SJCRH30 (cell line): Measurements from ENCODE around the gene FER1L5. TPM values are rescaled to one million over a fixed set of nuclear protein-coding genes. Genes with fewer than 3 reads are reported as not detected.

ENCODE experiments used
- DNase-seq, 2 experiments: peaks; one replicate each; pipeline ENCODE4 v3.0.0-alpha.2; 2015 to 2020
- H3K27ac ChIP-seq: fragments of 250-450 bp; sonication (Bioruptor Pico); 2 replicates; pipeline ENCODE4 v1.5.1; 2020; ENCODE audit warnings: mild to moderate bottlenecking, moderate library complexity
- H3K27me3 ChIP-seq: fragments of 250-450 bp; sonication (Bioruptor Pico); 2 replicates; pipeline ENCODE4 v1.5.1; 2020; ENCODE audit warnings: mild to moderate bottlenecking, moderate library complexity
- H3K36me3 ChIP-seq: fragments of 250-450 bp; sonication (Bioruptor Pico); 2 replicates; pipeline ENCODE4 v1.5.1; 2020; ENCODE audit warnings: mild to moderate bottlenecking, moderate library complexity
- H3K4me1 ChIP-seq: fragments of 250-450 bp; sonication (Bioruptor Pico); 2 replicates; pipeline ENCODE4 v1.5.1; 2020; ENCODE audit warnings: mild to moderate bottlenecking, moderate library complexity
- H3K4me3 ChIP-seq: fragments of 250-450 bp; sonication (Bioruptor Pico); 2 replicates; pipeline ENCODE4 v1.5.1; 2020; ENCODE audit warnings: mild to moderate bottlenecking, moderate library complexity
- H3K9me3 ChIP-seq: fragments of 250-450 bp; sonication (Bioruptor Pico); replicated peaks from 2 replicates; pipeline ENCODE4 v1.5.1; 2020; ENCODE audit warnings: mild to moderate bottlenecking, moderate library complexity
- total RNA-seq: library from RNA; depleted of rRNA; stranded (reverse); fragments of >200 nt; shearing (Covaris generic); gene quantifications from 2 replicates; pipeline ENCODE4 v1.2.3, GENCODE V29; 2014

FER1L5 gene
- total RNA-seq, 1 experiment from 2014 or later = 0.04 TPM

GRCh38 chr2:96622544-96622943 is 20.0 kb upstream of the FER1L5 start:
- Histone ChIP-seq H3K9me3 (no peaks in the 10 kb centered on the region), H3K27ac (no peak overlapping the region), H3K4me1 (peaks cover 18% of the 10 kb centered on the region), H3K36me3 (peaks cover 25% of the 10 kb centered on the region), H3K4me3 (no peak overlapping the region), H3K27me3 (no peaks in the 10 kb centered on the region)
- no peak for DNase-seq

GRCh38 chr2:96623116-96623515 is 19.4 kb upstream of the FER1L5 start:
- Histone ChIP-seq H3K9me3 (no peaks in the 10 kb centered on the region), H3K4me1 (peaks cover 18% of the 10 kb centered on the region), H3K4me3 (no peak overlapping the region), H3K27ac (no peak overlapping the region), H3K36me3 (peaks cover 30% of the 10 kb centered on the region), H3K27me3 (no peaks in the 10 kb centered on the region)
- DNase-seq = no peak

GRCh38 chr2:96625571-96626552 is 16.7 kb upstream of the FER1L5 start:
- Histone ChIP-seq H3K4me3 (no peak overlapping the region), H3K27me3 (no peaks in the 10 kb centered on the region), H3K4me1 (peaks cover 18% of the 10 kb centered on the region), H3K36me3 (peaks cover 38% of the 10 kb centered on the region), H3K27ac (no peak overlapping the region; the same call in 1 of the 2 replicates), H3K9me3 (no peaks in the 10 kb centered on the region)
- no peak for DNase-seq

- no peak for DNase-seq
- peaks cover 45% of the 10 kb centered on the region for H3K36me3 ChIP-seq
- H3K27me3 ChIP-seq = no peaks in the 10 kb centered on the region
- no peak overlapping the region for H3K4me3 ChIP-seq
- no peak overlapping the region for H3K27ac ChIP-seq
- no peaks in the 10 kb centered on the region for H3K9me3 ChIP-seq
- H3K4me1 ChIP-seq = peaks cover 18% of the 10 kb centered on the region
Measured at GRCh38 chr2:96626553-96626942, 16.0 kb upstream of the FER1L5 start.

GRCh38 chr2:96631804-96632435 is 10.6 kb upstream of the FER1L5 start:
- peaks cover 55% of the 10 kb centered on the region for H3K36me3 ChIP-seq
- no peaks in the 10 kb centered on the region for H3K9me3 ChIP-seq
- H3K27ac ChIP-seq = no peak overlapping the region
- H3K27me3 ChIP-seq = no peaks in the 10 kb centered on the region
- no peak overlapping the region for H3K4me3 ChIP-seq
- H3K4me1 ChIP-seq = peaks cover 9% of the 10 kb centered on the region
- no peak for DNase-seq

- Histone ChIP-seq H3K4me3 (no peak overlapping the region), H3K27me3 (no peaks in the 10 kb centered on the region), H3K27ac (no peak overlapping the region), H3K9me3 (no peaks in the 10 kb centered on the region), H3K36me3 (peaks cover 46% of the 10 kb centered on the region), H3K4me1 (peaks cover 11% of the 10 kb centered on the region)
- no peak for DNase-seq
Measured at GRCh38 chr2:96633641-96634040, 8.9 kb upstream of the FER1L5 start.

- H3K9me3 ChIP-seq = no peaks in the 10 kb centered on the region
- peaks cover 16% of the 10 kb centered on the region for H3K36me3 ChIP-seq
- no peak overlapping the region for H3K27ac ChIP-seq
- DNase-seq = no peak
- no peaks in the 10 kb centered on the region for H3K27me3 ChIP-seq
- H3K4me3 ChIP-seq = peak overlapping the region; percentile 80
- peaks cover 11% of the 10 kb centered on the region for H3K4me1 ChIP-seq
Measured at GRCh38 chr2:96636551-96637171, 5.9 kb upstream of the FER1L5 start.

- peak overlapping the region; percentile 70 for H3K27ac ChIP-seq
- H3K36me3 ChIP-seq = peaks cover 11% of the 10 kb centered on the region; the same call in 1 of the 2 replicates
- no peaks in the 10 kb centered on the region for H3K27me3 ChIP-seq
- H3K9me3 ChIP-seq = no peaks in the 10 kb centered on the region
- peaks cover 11% of the 10 kb centered on the region for H3K4me1 ChIP-seq
- DNase-seq = peak; percentile 79 to 82
- H3K4me3 ChIP-seq = peak overlapping the region; percentile 80
Measured at GRCh38 chr2:96637385-96638143, 5.0 kb upstream of the FER1L5 start.

- Histone ChIP-seq H3K36me3 (peaks cover 11% of the 10 kb centered on the region; the same call in 1 of the 2 replicates), H3K4me3 (peak within 1 kb of the TSS; percentile 80), H3K27me3 (no peaks in the 10 kb centered on the region), H3K27ac (peak within 1 kb of the TSS; percentile 70), H3K9me3 (no peaks in the 10 kb centered on the region), H3K4me1 (peaks cover 11% of the 10 kb centered on the region)
- peak; percentile 88 to 94 for DNase-seq
Measured at GRCh38 chr2:96638144-96639121, 4.1 kb upstream of the FER1L5 start, which contains the start of gene KANSL3. Gene KANSL3 (minus strand): TSS chr2:96638312. CDS start chr2:96637135, 1,177 bp downstream.

- Histone ChIP-seq H3K36me3 (no peaks in the 10 kb centered on the region), H3K27ac (no peak overlapping the region), H3K4me3 (no peak overlapping the region), H3K27me3 (no peaks in the 10 kb centered on the region), H3K9me3 (no peaks in the 10 kb centered on the region), H3K4me1 (no peaks in the 10 kb centered on the region)
- no peak for DNase-seq
Measured at GRCh38 chr2:96647681-96648080, 5.1 kb downstream of the FER1L5 start.

- Histone ChIP-seq H3K36me3 (no peaks in the 10 kb centered on the region), H3K27ac (no peak overlapping the region), H3K4me1 (no peaks in the 10 kb centered on the region), H3K4me3 (no peak overlapping the region), H3K9me3 (no peaks in the 10 kb centered on the region), H3K27me3 (no peaks in the 10 kb centered on the region)
- peak; percentile 49 to 61 for DNase-seq
Measured at GRCh38 chr2:96648306-96648930, 5.9 kb downstream of the FER1L5 start.

- H3K27ac ChIP-seq = no peak overlapping the region
- no peaks in the 10 kb centered on the region for H3K4me1 ChIP-seq
- H3K4me3 ChIP-seq = no peak overlapping the region
- DNase-seq = no peak
- H3K36me3 ChIP-seq = no peaks in the 10 kb centered on the region
- H3K9me3 ChIP-seq = no peaks in the 10 kb centered on the region
- no peaks in the 10 kb centered on the region for H3K27me3 ChIP-seq
Measured at GRCh38 chr2:96649342-96649741, 6.8 kb downstream of the FER1L5 start.

- no peaks in the 10 kb centered on the region for H3K36me3 ChIP-seq
- H3K27me3 ChIP-seq = no peaks in the 10 kb centered on the region
- H3K4me1 ChIP-seq = no peaks in the 10 kb centered on the region
- H3K9me3 ChIP-seq = no peaks in the 10 kb centered on the region
- no peak overlapping the region for H3K27ac ChIP-seq
- no peak for DNase-seq
- H3K4me3 ChIP-seq = no peak overlapping the region
Measured at GRCh38 chr2:96651793-96652192, 9.2 kb downstream of the FER1L5 start.
